ENCODE measurements around the gene AKT2.

The AKT2 gene

DNA sequence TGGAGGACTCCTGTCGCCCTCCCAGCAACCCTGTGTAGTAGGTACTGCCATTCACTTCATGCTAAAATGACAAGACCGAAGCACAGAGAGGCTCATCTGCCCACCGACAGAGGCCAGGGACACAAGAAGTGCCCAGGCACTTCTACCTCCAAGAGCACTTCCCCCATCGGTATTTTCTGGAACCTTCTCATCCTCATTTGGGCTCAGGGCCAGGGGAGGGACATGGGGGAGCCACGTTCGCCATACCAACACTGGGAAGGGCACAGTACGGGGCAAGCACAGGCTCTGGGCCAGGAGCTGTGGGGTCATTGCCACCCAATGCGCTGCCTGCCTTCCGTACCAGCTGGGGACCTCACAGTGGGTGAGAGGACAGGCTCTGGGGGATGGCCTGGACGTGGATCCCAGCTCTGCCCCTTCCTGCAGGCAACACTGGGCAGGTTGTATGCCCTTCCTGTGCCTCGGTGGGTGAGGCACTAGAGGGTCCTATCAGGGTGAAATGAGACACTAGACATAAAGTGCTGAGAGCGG lies 37.3 kb downstream of the AKT2 start:
- Histone ChIP-seq H3K9me3 (ENCODE audit: insufficient read depth, low read depth, low read length) (no peaks in the 10 kb centered on the region), H3K36me3 (ENCODE audit: insufficient read depth, low read length) (no peaks in the 10 kb centered on the region; the same call in 1 of the 2 replicates), H3K4me1 (ENCODE audit: insufficient read depth, low read length) (peaks cover 6% of the 10 kb centered on the region; the same call in 1 of the 2 replicates), H3K9ac (ENCODE audit: low read depth, low read length) (no peak overlapping the region), H3K4me3 (ENCODE audit: low read length) (no peak overlapping the region), H3K27ac (ENCODE audit: low read depth, low read length) (no peak overlapping the region), H3K27me3 (ENCODE audit: insufficient read depth, low read length) (no peaks in the 10 kb centered on the region)
- WGBS: 95% methylated on average over 12 of the region's 12 CpGs

- Histone ChIP-seq H3K27ac (ENCODE audit: low read depth, low read length) (no peak overlapping the region), H3K9ac (ENCODE audit: low read depth, low read length) (no peak overlapping the region), H3K4me1 (ENCODE audit: insufficient read depth, low read length) (0 out of 2 replicates have a peak, but pooled peaks cover under 1% of the 10 kb centered on the region), H3K27me3 (ENCODE audit: insufficient read depth, low read length) (no peaks in the 10 kb centered on the region), H3K4me3 (ENCODE audit: low read length) (no peak overlapping the region), H3K9me3 (ENCODE audit: insufficient read depth, low read depth, low read length) (no peaks in the 10 kb centered on the region), H3K36me3 (ENCODE audit: insufficient read depth, low read length) (peaks cover 2% of the 10 kb centered on the region)
- 95% methylated on average over 6 of the region's 6 CpGs for WGBS
Measured at GRCh38 chr19:40247178-40247577, 38.0 kb downstream of the AKT2 start.

- no peaks in the 10 kb centered on the region for H3K4me1 ChIP-seq (ENCODE audit: insufficient read depth, low read length)
- no peaks in the 10 kb centered on the region for H3K27me3 ChIP-seq (ENCODE audit: insufficient read depth, low read length)
- H3K36me3 ChIP-seq (ENCODE audit: insufficient read depth, low read length): peaks cover 9% of the 10 kb centered on the region
- no peak overlapping the region for H3K4me3 ChIP-seq (ENCODE audit: low read length)
- no peaks in the 10 kb centered on the region for H3K9me3 ChIP-seq (ENCODE audit: insufficient read depth, low read depth, low read length)
- WGBS: 95% methylated on average over 15 of the region's 16 CpGs
- H3K9ac ChIP-seq (ENCODE audit: low read depth, low read length): no peak overlapping the region
- no peak overlapping the region for H3K27ac ChIP-seq (ENCODE audit: low read depth, low read length)
Measured at GRCh38 chr19:40246292-40247073, 38.7 kb downstream of the AKT2 start.

GRCh38 chr19:40245506-40246128 lies 39.5 kb downstream of the AKT2 start:
- Histone ChIP-seq H3K4me3 (ENCODE audit: low read length) (no peak overlapping the region), H3K9me3 (ENCODE audit: insufficient read depth, low read depth, low read length) (no peaks in the 10 kb centered on the region), H3K27ac (ENCODE audit: low read depth, low read length) (no peak overlapping the region), H3K9ac (ENCODE audit: low read depth, low read length) (no peak overlapping the region), H3K36me3 (ENCODE audit: insufficient read depth, low read length) (peaks cover 14% of the 10 kb centered on the region), H3K27me3 (ENCODE audit: insufficient read depth, low read length) (no peaks in the 10 kb centered on the region), H3K4me1 (ENCODE audit: insufficient read depth, low read length) (no peaks in the 10 kb centered on the region)
- WGBS: 89% methylated on average over 9 of the region's 9 CpGs

- Histone ChIP-seq H3K36me3 (ENCODE audit: insufficient read depth, low read length) (peaks cover 22% of the 10 kb centered on the region), H3K27ac (ENCODE audit: low read depth, low read length) (no peak overlapping the region)
Measured at GRCh38 chr19:40244579-40245317, 40.4 kb downstream of the AKT2 start.

GRCh38 chr19:40243181-40243580 lies 42.0 kb downstream of the AKT2 start:
- WGBS: 88% methylated on average over 2 of the region's 2 CpGs
- Histone ChIP-seq H3K36me3 (ENCODE audit: insufficient read depth, low read length) (peaks cover 30% of the 10 kb centered on the region), H3K27me3 (ENCODE audit: insufficient read depth, low read length) (no peaks in the 10 kb centered on the region), H3K9me3 (ENCODE audit: insufficient read depth, low read depth, low read length) (no peaks in the 10 kb centered on the region), H3K4me1 (ENCODE audit: insufficient read depth, low read length) (no peaks in the 10 kb centered on the region), H3K27ac (ENCODE audit: low read depth, low read length) (no peak overlapping the region), H3K9ac (ENCODE audit: low read depth, low read length) (no peak overlapping the region), H3K4me3 (ENCODE audit: low read length) (no peak overlapping the region)

More at GRCh38 chr19:40244579-40245317, 40.4 kb downstream of the AKT2 start:
- no peak overlapping the region for H3K9ac ChIP-seq (ENCODE audit: low read depth, low read length)
- no peaks in the 10 kb centered on the region for H3K4me1 ChIP-seq (ENCODE audit: insufficient read depth, low read length)
- H3K9me3 ChIP-seq (ENCODE audit: insufficient read depth, low read depth, low read length): no peaks in the 10 kb centered on the region
- no peaks in the 10 kb centered on the region for H3K27me3 ChIP-seq (ENCODE audit: insufficient read depth, low read length)
- 91% methylated on average over 12 of the region's 12 CpGs for WGBS
- H3K4me3 ChIP-seq (ENCODE audit: low read length): no peak overlapping the region

DNA sequence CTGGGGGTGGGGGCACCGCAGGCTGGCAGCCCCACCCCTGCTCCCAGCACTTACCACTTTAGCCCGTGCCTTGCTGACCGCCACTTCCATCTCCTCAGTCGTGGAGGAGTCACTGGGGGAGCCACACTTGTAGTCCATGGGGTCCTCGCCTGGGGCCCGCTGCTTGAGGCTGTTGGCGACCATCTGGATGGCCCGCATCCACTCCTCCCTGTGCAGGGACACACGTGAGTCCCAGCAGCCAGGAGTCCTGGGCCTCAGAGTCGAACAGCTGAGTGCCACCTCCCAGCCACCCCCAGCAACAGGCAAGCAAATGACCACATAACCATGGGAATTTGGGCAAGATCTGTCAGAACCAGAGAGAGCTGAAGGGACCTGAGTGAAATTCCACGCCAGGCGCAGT lies 42.7 kb downstream of the AKT2 start:
- WGBS: 93% methylated on average over 12 of the region's 12 CpGs
- H3K36me3 ChIP-seq (ENCODE audit: insufficient read depth, low read length): peaks cover 33% of the 10 kb centered on the region
- no peaks in the 10 kb centered on the region for H3K27me3 ChIP-seq (ENCODE audit: insufficient read depth, low read length)
- no peak overlapping the region for H3K27ac ChIP-seq (ENCODE audit: low read depth, low read length)
- H3K4me3 ChIP-seq (ENCODE audit: low read length): no peak overlapping the region
- no peaks in the 10 kb centered on the region for H3K9me3 ChIP-seq (ENCODE audit: insufficient read depth, low read depth, low read length)
- H3K9ac ChIP-seq (ENCODE audit: low read depth, low read length): no peak overlapping the region
- no peaks in the 10 kb centered on the region for H3K4me1 ChIP-seq (ENCODE audit: insufficient read depth, low read length)

- no peaks in the 10 kb centered on the region for H3K27me3 ChIP-seq (ENCODE audit: insufficient read depth, low read length)
- peaks cover 36% of the 10 kb centered on the region for H3K36me3 ChIP-seq (ENCODE audit: insufficient read depth, low read length)
- WGBS: 95% methylated on average over 21 of the region's 21 CpGs
- H3K9ac ChIP-seq (ENCODE audit: low read depth, low read length): no peak overlapping the region; the same call in 1 of the 2 replicates
- H3K4me3 ChIP-seq (ENCODE audit: low read length): no peak overlapping the region
- no peaks in the 10 kb centered on the region for H3K4me1 ChIP-seq (ENCODE audit: insufficient read depth, low read length)
- H3K27ac ChIP-seq (ENCODE audit: low read depth, low read length): no peak overlapping the region
- H3K9me3 ChIP-seq (ENCODE audit: insufficient read depth, low read depth, low read length): no peaks in the 10 kb centered on the region
Measured at GRCh38 chr19:40241809-40242384, 43.2 kb downstream of the AKT2 start.

DNA sequence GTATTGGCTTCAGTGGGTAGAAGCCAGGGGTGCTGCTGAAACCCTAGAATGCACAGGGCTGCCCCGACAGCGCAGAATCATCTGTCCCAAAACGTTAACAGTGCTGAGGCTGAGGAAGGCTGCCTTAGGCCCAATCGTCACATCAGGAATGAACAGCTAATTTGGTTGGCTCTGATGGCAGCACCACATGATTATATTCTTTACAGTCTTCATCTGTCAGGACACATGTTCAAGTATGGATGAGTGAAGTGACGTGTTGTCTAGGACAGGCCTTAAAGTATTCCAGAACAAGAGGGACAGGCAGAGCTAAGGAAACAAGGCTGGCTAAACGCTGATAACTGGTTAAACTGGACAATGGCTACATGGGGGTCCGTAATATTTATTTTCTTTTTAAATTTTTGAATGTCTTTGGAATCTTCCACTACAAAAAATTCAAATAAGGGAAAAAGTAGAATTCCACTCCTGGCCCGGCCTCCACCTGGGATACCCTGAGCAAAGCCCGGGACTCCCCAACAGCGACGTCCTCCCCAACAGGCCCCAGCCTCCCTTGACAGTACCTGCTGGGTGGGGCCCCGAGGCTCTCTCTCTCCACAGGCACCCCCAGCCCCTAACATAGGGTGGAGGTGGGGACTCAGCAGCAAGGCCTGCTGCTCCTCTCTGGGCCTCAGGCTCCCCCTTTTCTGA lies 43.9 kb downstream of the AKT2 start:
- no peak overlapping the region; the same call in 1 of the 2 replicates for H3K9ac ChIP-seq (ENCODE audit: low read depth, low read length)
- no peaks in the 10 kb centered on the region for H3K9me3 ChIP-seq (ENCODE audit: insufficient read depth, low read depth, low read length)
- no peak overlapping the region for H3K27ac ChIP-seq (ENCODE audit: low read depth, low read length)
- H3K4me3 ChIP-seq (ENCODE audit: low read length): no peak overlapping the region
- WGBS: 94% methylated on average over 11 of the region's 12 CpGs
- no peaks in the 10 kb centered on the region for H3K27me3 ChIP-seq (ENCODE audit: insufficient read depth, low read length)
- no peaks in the 10 kb centered on the region for H3K4me1 ChIP-seq (ENCODE audit: insufficient read depth, low read length)
- peaks cover 42% of the 10 kb centered on the region for H3K36me3 ChIP-seq (ENCODE audit: insufficient read depth, low read length)

- no peaks in the 10 kb centered on the region for H3K9me3 ChIP-seq (ENCODE audit: insufficient read depth, low read depth, low read length)
- no peaks in the 10 kb centered on the region for H3K4me1 ChIP-seq (ENCODE audit: insufficient read depth, low read length)
- H3K27ac ChIP-seq (ENCODE audit: low read depth, low read length): no peak overlapping the region
- no peak overlapping the region for H3K9ac ChIP-seq (ENCODE audit: low read depth, low read length)
- no peaks in the 10 kb centered on the region for H3K27me3 ChIP-seq (ENCODE audit: insufficient read depth, low read length)
- H3K36me3 ChIP-seq (ENCODE audit: insufficient read depth, low read length): peaks cover 50% of the 10 kb centered on the region
- 94% methylated on average over 6 of the region's 6 CpGs for WGBS
- H3K4me3 ChIP-seq (ENCODE audit: low read length): no peak overlapping the region
Measured at GRCh38 chr19:40240332-40240731, 44.8 kb downstream of the AKT2 start.
